SK-N-SH treated with all-trans-retinoic acid at 6 μM for 48 hours (cell line): ENCODE results near the gene GPX4.

Experiments used
- ATAC-seq: fragments of 200-7000 bp; cut with Tn5 transposase; 3 replicates; pipeline ENCODE4 v1.9.1; 2020; ENCODE audit warnings: mild to moderate bottlenecking, moderate library complexity
- ARNTL ChIP-seq: fragments of 450-650 bp; formaldehyde crosslinking; IDR thresholded peaks from 2 replicates; pipeline ENCODE4 v1.5.0; 2020; ENCODE audit warnings: low read depth, mild to moderate bottlenecking, moderate library complexity, borderline replicate concordance
- BACH2 ChIP-seq: fragments of 250-450 bp; sonication (Bioruptor Pico); IDR thresholded peaks from 2 replicates; pipeline ENCODE4 v1.9.0; 2021; ENCODE audit warnings: mild to moderate bottlenecking, borderline replicate concordance
- CREB5 ChIP-seq: fragments of 250-450 bp; sonication (Bioruptor Pico); IDR thresholded peaks from 2 replicates; pipeline ENCODE4 v1.5.1; 2020; ENCODE audit warnings: low read depth, mild to moderate bottlenecking, moderate library complexity
- CSDC2 ChIP-seq: fragments of 250-450 bp; sonication (Bioruptor Pico); IDR thresholded peaks from 2 replicates; pipeline ENCODE4 v1.5.0; 2020; ENCODE audit warnings: mild to moderate bottlenecking, moderate library complexity
- ESRRG ChIP-seq: fragments of 250-450 bp; sonication (Bioruptor Pico); IDR thresholded peaks from 2 replicates; pipeline ENCODE4 v1.6.1; 2021; ENCODE audit warnings: mild to moderate bottlenecking
- GLIS3 ChIP-seq: fragments of 250-450 bp; sonication (Bioruptor Pico); IDR thresholded peaks from 2 replicates; pipeline ENCODE4 v1.5.0; 2020; ENCODE audit warnings: mild to moderate bottlenecking, moderate library complexity
- ISL1 ChIP-seq: fragments of 250-450 bp; sonication (Bioruptor Pico); IDR thresholded peaks from 2 replicates; pipeline ENCODE4 v2.1.2; 2022; ENCODE audit warnings: mild to moderate bottlenecking, moderate library complexity
- OSR1 ChIP-seq: fragments of 250-450 bp; sonication (Bioruptor Pico); IDR thresholded peaks from 2 replicates; pipeline ENCODE4 v1.8.0; 2022; ENCODE audit warnings: moderate library complexity, mild to moderate bottlenecking, inconsistent platforms
- PATZ1 ChIP-seq: fragments of 250-450 bp; sonication (Bioruptor Pico); IDR thresholded peaks from 2 replicates; pipeline ENCODE4 v1.8.0; 2020; ENCODE audit warnings: mild to moderate bottlenecking, moderate library complexity, borderline replicate concordance
- PPARA ChIP-seq: fragments of 250-450 bp; sonication (Bioruptor Pico); IDR thresholded peaks from 2 replicates; pipeline ENCODE4 v1.5.0; 2020; ENCODE audit warnings: mild to moderate bottlenecking, borderline replicate concordance
- RARB ChIP-seq: fragments of 250-450 bp; sonication (Bioruptor Pico); IDR thresholded peaks from 2 replicates; pipeline ENCODE4 v1.8.0; 2021; ENCODE audit warnings: mild to moderate bottlenecking, moderate library complexity
- SNAI2 ChIP-seq: fragments of 250-450 bp; sonication (Bioruptor Pico); IDR thresholded peaks from 2 replicates; pipeline ENCODE4 v1.5.0; 2020; ENCODE audit warnings: mild to moderate bottlenecking, moderate library complexity
- TOX ChIP-seq: fragments of 250-450 bp; sonication (Bioruptor Pico); IDR thresholded peaks from 2 replicates; pipeline ENCODE4 v1.8.0; 2021; ENCODE audit warnings: mild to moderate bottlenecking, moderate library complexity, borderline replicate concordance
- ZFP3 ChIP-seq: fragments of 250-450 bp; sonication (Bioruptor Pico); IDR thresholded peaks from 2 replicates; pipeline ENCODE4 v1.5.0; 2020; ENCODE audit warnings: mild to moderate bottlenecking, moderate library complexity
- ZNF565 ChIP-seq: fragments of 450-650 bp; formaldehyde crosslinking; conservative IDR thresholded peaks from 2 replicates; pipeline ENCODE4 v1.5.0; 2020; ENCODE audit warnings: low read depth, mild to moderate bottlenecking, moderate library complexity
- ZNF8 ChIP-seq: fragments of 450-650 bp; formaldehyde crosslinking; IDR thresholded peaks from 2 replicates; pipeline ENCODE4 v1.5.0; 2020; ENCODE audit warnings: mild to moderate bottlenecking, moderate library complexity
- TF ChIP-seq, protein P1 (sequence below): fragments of 250-450 bp; sonication (Bioruptor Pico); IDR thresholded peaks from 2 replicates; pipeline ENCODE4 v1.8.0; 2021; ENCODE audit warnings: low read depth, mild to moderate bottlenecking, moderate library complexity, borderline replicate concordance

The GPX4 gene

GRCh38 chr19:1107661-1108261 lies 4.0 kb downstream of the GPX4 start (continued):
- TF ChIP-seq, protein P1, sequence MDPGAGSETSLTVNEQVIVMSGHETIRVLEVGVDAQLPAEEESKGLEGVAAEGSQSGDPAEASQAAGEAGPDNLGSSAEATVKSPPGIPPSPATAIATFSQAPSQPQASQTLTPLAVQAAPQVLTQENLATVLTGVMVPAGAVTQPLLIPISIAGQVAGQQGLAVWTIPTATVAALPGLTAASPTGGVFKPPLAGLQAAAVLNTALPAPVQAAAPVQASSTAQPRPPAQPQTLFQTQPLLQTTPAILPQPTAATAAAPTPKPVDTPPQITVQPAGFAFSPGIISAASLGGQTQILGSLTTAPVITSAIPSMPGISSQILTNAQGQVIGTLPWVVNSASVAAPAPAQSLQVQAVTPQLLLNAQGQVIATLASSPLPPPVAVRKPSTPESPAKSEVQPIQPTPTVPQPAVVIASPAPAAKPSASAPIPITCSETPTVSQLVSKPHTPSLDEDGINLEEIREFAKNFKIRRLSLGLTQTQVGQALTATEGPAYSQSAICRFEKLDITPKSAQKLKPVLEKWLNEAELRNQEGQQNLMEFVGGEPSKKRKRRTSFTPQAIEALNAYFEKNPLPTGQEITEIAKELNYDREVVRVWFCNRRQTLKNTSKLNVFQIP (CRISPR knock-in tag) = no peak
- TF ChIP-seq CREB5 (CRISPR knock-in tag) (no peak), ZFP3 (CRISPR knock-in tag) (no peak), CSDC2 (CRISPR knock-in tag) (no peak), ZNF565 (no peak), OSR1 (CRISPR knock-in tag) (no peak), GLIS3 (CRISPR knock-in tag) (no peak), TOX (no peak), SNAI2 (CRISPR knock-in tag) (no peak), BACH2 (CRISPR knock-in tag) (no peak)

- TF ChIP-seq RARB (CRISPR knock-in tag) = no peak
- no peak for TF ChIP-seq GLIS3 (CRISPR knock-in tag)
- no peak for TF ChIP-seq PATZ1 (CRISPR knock-in tag)
- no peak for TF ChIP-seq ZNF8 (CRISPR knock-in tag)
- TF ChIP-seq CREB5 (CRISPR knock-in tag) = no peak
- no peak for TF ChIP-seq ISL1 (CRISPR knock-in tag)
- no peak for TF ChIP-seq PPARA
- no peak for TF ChIP-seq ESRRG
- no peak for TF ChIP-seq SNAI2 (CRISPR knock-in tag)
- ATAC-seq = no peak
These were observed 4.7 kb downstream of the GPX4 start for GRCh38 chr19:1108291-1109031.

DNA sequence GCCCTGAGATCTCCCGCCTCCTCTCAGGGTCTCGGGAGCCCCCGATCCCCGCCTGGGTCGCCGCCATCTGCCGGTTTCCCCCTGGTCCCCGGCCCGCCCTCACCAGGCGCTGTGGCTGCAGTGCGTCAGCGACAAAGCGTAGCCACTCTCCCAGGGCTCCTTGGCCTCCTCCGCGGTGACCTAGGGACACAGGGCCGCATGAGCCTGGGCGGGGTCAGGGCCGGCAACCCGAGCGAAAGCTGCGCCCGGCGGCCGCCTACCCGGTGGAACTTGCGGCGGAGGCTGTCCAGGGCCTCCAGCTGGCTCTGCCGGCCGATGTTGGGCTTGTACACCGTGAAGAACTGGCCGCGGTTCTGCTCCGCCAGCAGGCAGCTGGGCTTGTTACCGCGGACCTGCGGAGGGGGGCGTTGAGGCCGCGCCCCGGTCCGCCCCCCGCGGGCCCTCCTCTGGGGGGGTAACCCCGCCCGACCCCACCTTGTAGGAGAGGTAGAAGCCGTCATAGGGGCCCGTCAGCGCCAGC lies 5.3 kb downstream of the GPX4 start:
- TF ChIP-seq ARNTL (CRISPR knock-in tag) (no peak), ESRRG (no peak), CSDC2 (CRISPR knock-in tag) (no peak), TOX (no peak)
- ATAC-seq = no peak

GRCh38 chr19:1109697-1110671 lies 6.2 kb downstream of the GPX4 start:
- ATAC-seq = no peak
- TF ChIP-seq TOX = no peak
